ENCODE measurements around the gene DIPK2B. TPM values are rescaled to one million over a fixed set of nuclear protein-coding genes. Genes with fewer than 3 reads are reported as not detected.

The DIPK2B gene
- total and polyA plus RNA-seq, 2 of the 4 experiments (the other 2 are of a cell fraction): not detected

DNA sequence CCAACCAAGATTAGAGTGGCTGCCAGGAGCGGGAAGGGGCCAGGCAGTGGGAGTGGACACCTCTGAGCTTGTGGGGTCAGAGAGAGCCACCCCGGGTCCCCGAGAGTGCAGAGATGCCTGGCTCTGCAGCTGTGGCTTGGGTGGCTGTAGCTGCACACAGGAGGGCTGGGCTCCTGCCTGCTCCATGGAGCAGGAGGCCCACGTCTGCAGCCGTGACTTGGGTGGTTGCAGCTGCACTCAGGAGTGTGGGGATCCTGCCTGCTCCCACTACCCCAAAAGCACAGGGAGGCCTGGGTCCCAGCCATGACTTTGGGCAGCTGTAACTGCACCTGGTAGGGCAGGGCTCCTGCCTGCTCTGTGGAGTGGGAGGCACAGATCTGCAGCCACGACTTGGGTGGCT is 28.7 kb upstream of the DIPK2B start:
- no peak overlapping the region for H3K18ac ChIP-seq (ENCODE audit: low read depth, low read length)
- H3K4me3 ChIP-seq (ENCODE audit: insufficient read depth, low read depth, low read length): no peak overlapping the region
- intact Hi-C loops (cut with micrococcal nuclease) (no loop called here), dilution Hi-C loops (cut with HindIII; ENCODE audit: low sequenced_read_pairs, unreplicated experiment) (no loop called here), in situ Hi-C loops (cut with MboI; ENCODE audit: low sequenced_read_pairs) (no loop called here)
- TF ChIP-seq MXI1 (IDR thresholded peaks at IDR 0.05; ENCODE audit: borderline replicate concordance, low read depth, low read length) (no peak), SMC3 (IDR thresholded peaks at IDR 0.05; ENCODE audit: low read depth, low read length) (no peak), MAFK (IDR thresholded peaks at IDR 0.05; ENCODE audit: low read depth, low read length) (no peak), POLR2A (IDR thresholded peaks at IDR 0.05; ENCODE audit: low read depth, low read length) (no peak), RAD21 (IDR thresholded peaks at IDR 0.05; ENCODE audit: low read length) (no peak), CHD1 (IDR thresholded peaks at IDR 0.05; ENCODE audit: low read depth, low read length) (no peak)
- TF ChIP-seq, protein P1, sequence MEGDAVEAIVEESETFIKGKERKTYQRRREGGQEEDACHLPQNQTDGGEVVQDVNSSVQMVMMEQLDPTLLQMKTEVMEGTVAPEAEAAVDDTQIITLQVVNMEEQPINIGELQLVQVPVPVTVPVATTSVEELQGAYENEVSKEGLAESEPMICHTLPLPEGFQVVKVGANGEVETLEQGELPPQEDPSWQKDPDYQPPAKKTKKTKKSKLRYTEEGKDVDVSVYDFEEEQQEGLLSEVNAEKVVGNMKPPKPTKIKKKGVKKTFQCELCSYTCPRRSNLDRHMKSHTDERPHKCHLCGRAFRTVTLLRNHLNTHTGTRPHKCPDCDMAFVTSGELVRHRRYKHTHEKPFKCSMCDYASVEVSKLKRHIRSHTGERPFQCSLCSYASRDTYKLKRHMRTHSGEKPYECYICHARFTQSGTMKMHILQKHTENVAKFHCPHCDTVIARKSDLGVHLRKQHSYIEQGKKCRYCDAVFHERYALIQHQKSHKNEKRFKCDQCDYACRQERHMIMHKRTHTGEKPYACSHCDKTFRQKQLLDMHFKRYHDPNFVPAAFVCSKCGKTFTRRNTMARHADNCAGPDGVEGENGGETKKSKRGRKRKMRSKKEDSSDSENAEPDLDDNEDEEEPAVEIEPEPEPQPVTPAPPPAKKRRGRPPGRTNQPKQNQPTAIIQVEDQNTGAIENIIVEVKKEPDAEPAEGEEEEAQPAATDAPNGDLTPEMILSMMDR (conservative IDR thresholded peaks at IDR 0.05; ENCODE audit: low read depth, low read length): no peak
- H3K4ac ChIP-seq (ENCODE audit: low read depth, low read length): no peak overlapping the region
- H4K20me1 ChIP-seq (ENCODE audit: insufficient read depth, low read length): no peaks in the 10 kb centered on the region
- H3K36me3 ChIP-seq (ENCODE audit: control insufficient read depth, insufficient read depth, low read length): no peaks in the 10 kb centered on the region
- no peak overlapping the region for H3K23ac ChIP-seq (ENCODE audit: low read depth, low read length)
- DNase-seq: no peak
- H4K5ac ChIP-seq (ENCODE audit: low read depth, low read length): no peak overlapping the region
- no peaks in the 10 kb centered on the region for H3K9me1 ChIP-seq (ENCODE audit: insufficient read depth, low read length)
- no peak overlapping the region for H4K91ac ChIP-seq (ENCODE audit: insufficient read depth, low read depth, low read length)
- H3K9me3 ChIP-seq (ENCODE audit: control insufficient read depth, insufficient read depth, low read length): no peaks in the 10 kb centered on the region; the same call in 1 of the 2 replicates
- no peaks in the 10 kb centered on the region for H3K4me1 ChIP-seq (ENCODE audit: control insufficient read depth, insufficient read depth, low read length)
- no TSS peak for BruUV-seq (replicated peaks)
- no peak overlapping the region for H3K27ac ChIP-seq (ENCODE audit: insufficient read depth, low read length)
- H3K56ac ChIP-seq (ENCODE audit: extremely low read depth, insufficient read depth, low read length): no peak overlapping the region
- peaks cover 27% of the 10 kb centered on the region for H3K27me3 ChIP-seq (ENCODE audit: control insufficient read depth, insufficient read depth, low read length)
- no peaks in the 10 kb centered on the region for H3K79me1 ChIP-seq (ENCODE audit: low read depth in 1 of 2, low read length in 2 of 2)
- WGBS, 2 experiments (ENCODE audit: extremely low coverage in 2 of 2, insufficient read length in 1 of 2): no CpG with 5 or more reads among the region's 6 CpGs
- H4K8ac ChIP-seq (ENCODE audit: low read depth in 2 of 2, low read length in 2 of 2): no peak overlapping the region
- CTCF ChIA-PET: no interaction called here
- H2BK120ac ChIP-seq (ENCODE audit: low read depth, low read length): no peak overlapping the region
- POLR2A ChIA-PET (ENCODE audit: unreplicated experiment): no interaction called here
- H2BK20ac ChIP-seq (ENCODE audit: low read depth, low read length): no peak overlapping the region
- H2AK9ac ChIP-seq (replicated peaks; ENCODE audit: low read depth, low read length, poor library complexity): no peak overlapping the region
- no peak overlapping the region for H3K14ac ChIP-seq (replicated peaks; ENCODE audit: low read depth, low read length)
- H2BK15ac ChIP-seq (ENCODE audit: low read depth, low read length): no peak overlapping the region
- H2BK5ac ChIP-seq (ENCODE audit: low read depth, low read length, poor library complexity, severe bottlenecking): no peak overlapping the region
- ATAC-seq (ENCODE audit: low read depth): no peak
- no peak overlapping the region for H3K4me2 ChIP-seq (ENCODE audit: low read depth, low read length)
- no peak overlapping the region for H3K9ac ChIP-seq (ENCODE audit: low read depth, low read length)
- H2AK5ac ChIP-seq (ENCODE audit: low read depth, low read length): no peak overlapping the region
- no peak overlapping the region for H2AFZ ChIP-seq (replicated peaks; ENCODE audit: low read length, poor library complexity)

All from IMR-90 (cell line).